Omental fat pad (tissue), 4 donors: ENCODE results near the gene TMEM140. TPM values are rescaled to one million over a fixed set of nuclear protein-coding genes. Genes with fewer than 3 reads are reported as not detected.

ENCODE experiments used
- ATAC-seq: fragments of 150-250 bp; one replicate; pipeline ENCODE4 v1.9.1; 2016; ENCODE audit warnings: mild to moderate bottlenecking, moderate library complexity; ENCODE audit not compliant: low FRiP score
- DNase-seq: peaks from one replicate; pipeline ENCODE4 v3.0.0-alpha.2; 2019; ENCODE audit warnings: low spot score
- CTCF ChIP-seq, 3 donors: fragments of 450-650 bp; IDR thresholded peaks; one replicate each; pipeline ENCODE4 v1.5.1; 2016 to 2017; ENCODE audit warnings: antibody characterized with exemption in 3 of 3, mild to moderate bottlenecking in 3 of 3, moderate library complexity in 2 of 3
- total RNA-seq, 4 donors: library from RNA; depleted of rRNA; stranded (reverse); fragments of >200 nt; gene quantifications; one replicate each; pipeline ENCODE4 v1.1.0, GENCODE V29; 2016

Gene TMEM140
- total RNA-seq, 4 donors from 2014 or later: 25.9 to 106 (median 62.1) TPM

GRCh38 chr7:135156290-135156689 is 8.4 kb downstream of the TMEM140 start:
- TF ChIP-seq CTCF (IDR thresholded peaks at IDR 0.05): no peak
- ATAC-seq (no peak), DNase-seq (no peak)

- ATAC-seq (no peak), DNase-seq (no peak)
- no peak for TF ChIP-seq CTCF (IDR thresholded peaks at IDR 0.05)
These were observed 10.3 kb downstream of the TMEM140 start for GRCh38 chr7:135158141-135158655.

- DNase-seq: no peak
- ATAC-seq: no peak
- TF ChIP-seq CTCF (IDR thresholded peaks at IDR 0.05): no peak
These were observed 11.0 kb downstream of the TMEM140 start for GRCh38 chr7:135158874-135159273.

- no peak for TF ChIP-seq CTCF (IDR thresholded peaks at IDR 0.05)
These were observed 11.7 kb downstream of the TMEM140 start for GRCh38 chr7:135159359-135160085.

GRCh38 chr7:135160098-135160857 is 12.4 kb downstream of the TMEM140 start:
- no peak for TF ChIP-seq CTCF (IDR thresholded peaks at IDR 0.05)
- DNase-seq (no peak), ATAC-seq (no peak)

More at GRCh38 chr7:135159359-135160085, 11.7 kb downstream of the TMEM140 start:
- DNase-seq (no peak), ATAC-seq (no peak)

- TF ChIP-seq CTCF (IDR thresholded peaks at IDR 0.05): no peak
- no peak for DNase-seq
- ATAC-seq: no peak
These were observed 13.2 kb downstream of the TMEM140 start for GRCh38 chr7:135160858-135161653.
